Upper lobe of left lung (tissue), 6 donors: ENCODE measurements around the gene ZNF865. TPM values are rescaled to one million over a fixed set of nuclear protein-coding genes. Genes with fewer than 3 reads are reported as not detected.

Experiments used
- ATAC-seq, 2 donors: fragments of 200-7000 bp; cut with Tn5 transposase; one replicate each; pipeline ENCODE4 v1.9.1; 2022; ENCODE audit warnings: mild to moderate bottlenecking in 2 of 2, moderate library complexity in 2 of 2; ENCODE audit not compliant: low FRiP score in 2 of 2
- DNase-seq, 2 donors: peaks; one replicate each; pipeline ENCODE4 v3.0.0-alpha.2; 2019 to 2020
- H3K27ac ChIP-seq, 4 donors: fragments of 200-600 bp; sonication (generic); one replicate each; pipeline ENCODE4 v1.5.1; 2016 to 2019
- H3K27me3 ChIP-seq, 4 donors: fragments of 200-600 bp; sonication (generic); one replicate each; pipeline ENCODE4 v1.5.1; 2017 to 2019
- H3K36me3 ChIP-seq, 4 donors: fragments of 200-600 bp; sonication (generic); one replicate each; pipeline ENCODE4 v1.5.1; 2016 to 2019
- H3K4me1 ChIP-seq, 4 donors: fragments of 200-600 bp; sonication (generic); one replicate each; pipeline ENCODE4 v1.5.1; 2018 to 2019
- H3K4me3 ChIP-seq, 4 donors: fragments of 200-600 bp; sonication (generic); one replicate each; pipeline ENCODE4 v1.5.1; 2017 to 2019; ENCODE audit warnings: mild to moderate bottlenecking in 2 of 4, moderate library complexity in 1 of 4
- H3K9me3 ChIP-seq, 4 donors: fragments of 200-600 bp; sonication (generic); one replicate each; pipeline ENCODE4 v1.5.1; 2018 to 2019
- CTCF ChIP-seq, 6 experiments: fragments of 450-650 bp in 4 of 6; fragments of 200-600 bp in 2 of 6; sonication (generic) in 2 of 6; IDR thresholded peaks; one replicate each; pipeline ENCODE4 v1.5.1; 2016 to 2019; ENCODE audit warnings: antibody characterized with exemption in 6 of 6
- EP300 ChIP-seq, 4 donors: sonication (generic); formaldehyde crosslinking; IDR thresholded peaks; one replicate each; pipeline ENCODE4 v1.5.1; 2017; ENCODE audit warnings: antibody characterized with exemption in 4 of 4, control low read depth in 2 of 4
- POLR2A ChIP-seq, 4 donors: fragments of 450-650 bp; IDR thresholded peaks; one replicate each; pipeline ENCODE4 v1.5.1; 2016 to 2017; ENCODE audit warnings: antibody characterized with exemption in 4 of 4, mild to moderate bottlenecking in 2 of 4
- POLR2AphosphoS5 ChIP-seq, 2 donors: sonication (generic); formaldehyde crosslinking; IDR thresholded peaks; one replicate each; pipeline ENCODE4 v1.5.1; 2017; ENCODE audit warnings: antibody characterized with exemption in 2 of 2
- WGBS, 2 donors: methylation state at CpG; one replicate each; pipeline ENCODE4 v1.1.5; 2017 to 2018; 5-methylcytosine and 5-hydroxymethylcytosine counted together
- total RNA-seq, 6 donors: library from RNA; depleted of rRNA in 4 of 6; stranded (reverse); fragments of >200 nt in 4 of 6; gene quantifications; one replicate each; pipeline versions ENCODE4 v1.1.0 to v1.2.1, GENCODE V29; 2016 to 2021
- donor health status: DM: no; HTN: no; CAD: no; lungs with moderate emphysema.
- donor health status: DM: no; HTN: yes; CAD: no; lungs with severe emphysema.

The ZNF865 gene
- total RNA-seq, 6 donors from 2014 or later, result 7.7 to 39.8 (median 20.6) TPM

- ATAC-seq (peak; percentile 91 to 95), DNase-seq (peak in 1 of 2 donors; percentile 99)
- Histone ChIP-seq H3K36me3 (peaks cover 0 to 16% (median 7%) of the 10 kb centered on the region in 4 donors), H3K27me3 (no peaks in the 10 kb centered on the region), H3K4me3 (peak overlapping the region; percentile 39 to 99 (median 91)), H3K4me1 (peaks cover 41 to 57% (median 46%) of the 10 kb centered on the region in 4 donors), H3K27ac (peak overlapping the region; percentile 96 to 100 (median 99)), H3K9me3 (no peaks in the 10 kb centered on the region)
- 0% methylated on average over 23 to 42 of the region's 52 CpGs for WGBS, 2 donors
- TF ChIP-seq EP300 (IDR thresholded peaks at IDR 0.05) (no peak), POLR2A (IDR thresholded peaks at IDR 0.05) (no peak), POLR2AphosphoS5 (IDR thresholded peaks at IDR 0.05) (no peak), CTCF (IDR thresholded peaks at IDR 0.05) (no peak)
Measured at GRCh38 chr19:55654323-55654867, 48.9 kb downstream of the ZNF865 start.

- TF ChIP-seq CTCF (IDR thresholded peaks at IDR 0.05) (peak in 2 of 6 experiments; percentile 24 to 27), POLR2A (IDR thresholded peaks at IDR 0.05) (peak; percentile 47 to 83 (median 68)), EP300 (IDR thresholded peaks at IDR 0.05) (peak in 1 of 4 donors; percentile 11), POLR2AphosphoS5 (IDR thresholded peaks at IDR 0.05) (peak in 1 of 2 donors; percentile 70)
- H3K36me3 ChIP-seq, result peaks cover 0 to 23% (median 13%) of the 10 kb centered on the region in 4 donors
- DNase-seq (peak; percentile 95 to 100), ATAC-seq (peak; percentile 83 to 84)
- no peaks in the 10 kb centered on the region for H3K27me3 ChIP-seq
- no peaks in the 10 kb centered on the region for H3K9me3 ChIP-seq
- H3K27ac ChIP-seq, result peak within 1 kb of the TSS; percentile 96 to 100 (median 99)
- WGBS, 2 donors, result 0 to 1% methylated on average over 31 to 45 of the region's 95 CpGs
- peaks cover 42 to 57% (median 47%) of the 10 kb centered on the region in 4 donors for H3K4me1 ChIP-seq
- H3K4me3 ChIP-seq, result peak within 1 kb of the TSS; percentile 84 to 99 (median 98)
Measured at GRCh38 chr19:55654868-55655647, 49.6 kb downstream of the ZNF865 start, which contains the start of gene U2AF2. Gene U2AF2 (plus strand): TSS chr19:55655035. CDS start chr19:55655105, 70 bp downstream.

- Histone ChIP-seq H3K36me3 (peaks cover 5 to 29% (median 19%) of the 10 kb centered on the region in 4 donors), H3K27me3 (no peaks in the 10 kb centered on the region), H3K4me3 (peak overlapping the region; percentile 84 to 99 (median 98)), H3K4me1 (peaks cover 42 to 59% (median 48%) of the 10 kb centered on the region in 4 donors), H3K9me3 (no peaks in the 10 kb centered on the region), H3K27ac (peak overlapping the region; percentile 96 to 100 (median 99))
- TF ChIP-seq EP300 (IDR thresholded peaks at IDR 0.05) (no peak), CTCF (IDR thresholded peaks at IDR 0.05) (no peak), POLR2A (IDR thresholded peaks at IDR 0.05) (no peak), POLR2AphosphoS5 (IDR thresholded peaks at IDR 0.05) (no peak)
- no peak for ATAC-seq
- WGBS, 2 donors, result 0 to 1% methylated on average over 19 of the region's 19 CpGs
- DNase-seq, result no peak
Measured at GRCh38 chr19:55655648-55656040, 50.2 kb downstream of the ZNF865 start.

GRCh38 chr19:55656552-55656951, 51.1 kb downstream of the ZNF865 start:
- H3K36me3 ChIP-seq, result peaks cover 9 to 34% (median 28%) of the 10 kb centered on the region in 4 donors
- no peaks in the 10 kb centered on the region for H3K9me3 ChIP-seq
- no peaks in the 10 kb centered on the region for H3K27me3 ChIP-seq
- H3K4me1 ChIP-seq, result peaks cover 42 to 59% (median 48%) of the 10 kb centered on the region in 4 donors
- peak overlapping the region in 3 of 4 donors; percentile 84 to 99 (median 98) for H3K4me3 ChIP-seq
- ATAC-seq, result no peak
- H3K27ac ChIP-seq, result no peak overlapping the region
- TF ChIP-seq POLR2A (IDR thresholded peaks at IDR 0.05), result no peak
- no peak for TF ChIP-seq EP300 (IDR thresholded peaks at IDR 0.05)
- no peak for TF ChIP-seq CTCF (IDR thresholded peaks at IDR 0.05)
- 56 to 58% methylated on average over 7 of the region's 7 CpGs for WGBS, 2 donors
- no peak for DNase-seq
